PC-3 (cell line): ENCODE data around the gene PICALM.

Experiments used
- EZH2 ChIP-seq: fragments of 300-600 bp; sonication (generic); IDR thresholded peaks from one replicate; pipeline ENCODE4 v1.6.1; 2017; ENCODE audit warnings: antibody characterized with exemption, mild to moderate bottlenecking, low read length; ENCODE audit not compliant: unreplicated experiment
- TF ChIP-seq, protein P1 (sequence below): fragments of 300-600 bp; sonication (generic); conservative IDR thresholded peaks from 2 replicates; pipeline ENCODE4 v1.5.1; 2017; ENCODE audit warnings: antibody characterized with exemption, low read depth, mild to moderate bottlenecking, low read length

- TF ChIP-seq EZH2 = no peak
- TF ChIP-seq, protein P1, sequence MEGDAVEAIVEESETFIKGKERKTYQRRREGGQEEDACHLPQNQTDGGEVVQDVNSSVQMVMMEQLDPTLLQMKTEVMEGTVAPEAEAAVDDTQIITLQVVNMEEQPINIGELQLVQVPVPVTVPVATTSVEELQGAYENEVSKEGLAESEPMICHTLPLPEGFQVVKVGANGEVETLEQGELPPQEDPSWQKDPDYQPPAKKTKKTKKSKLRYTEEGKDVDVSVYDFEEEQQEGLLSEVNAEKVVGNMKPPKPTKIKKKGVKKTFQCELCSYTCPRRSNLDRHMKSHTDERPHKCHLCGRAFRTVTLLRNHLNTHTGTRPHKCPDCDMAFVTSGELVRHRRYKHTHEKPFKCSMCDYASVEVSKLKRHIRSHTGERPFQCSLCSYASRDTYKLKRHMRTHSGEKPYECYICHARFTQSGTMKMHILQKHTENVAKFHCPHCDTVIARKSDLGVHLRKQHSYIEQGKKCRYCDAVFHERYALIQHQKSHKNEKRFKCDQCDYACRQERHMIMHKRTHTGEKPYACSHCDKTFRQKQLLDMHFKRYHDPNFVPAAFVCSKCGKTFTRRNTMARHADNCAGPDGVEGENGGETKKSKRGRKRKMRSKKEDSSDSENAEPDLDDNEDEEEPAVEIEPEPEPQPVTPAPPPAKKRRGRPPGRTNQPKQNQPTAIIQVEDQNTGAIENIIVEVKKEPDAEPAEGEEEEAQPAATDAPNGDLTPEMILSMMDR = no peak
Measured at GRCh38 chr11:86101493-86101892, 32.6 kb upstream of the PICALM start.
